ENCODE data around the gene CSE1L. TPM values are rescaled to one million over a fixed set of nuclear protein-coding genes. Genes with fewer than 3 reads are reported as not detected.

CSE1L gene
- total RNA-seq, 1 experiment from 2014 or later = 158 TPM

GRCh38 chr20:49140411-49140810, 94.3 kb downstream of the CSE1L start (continued):
- TF ChIP-seq CTCF (IDR thresholded peaks at IDR 0.05 in 2 of 3, conservative IDR thresholded peaks at IDR 0.05 in 1 of 3; ENCODE audit: borderline replicate concordance in 1 of 3, insufficient read depth in 1 of 3, low read depth in 2 of 3, low read length in 2 of 3) = no peak
- no peak for TF ChIP-seq ELF1 (IDR thresholded peaks at IDR 0.05; ENCODE audit: borderline replicate concordance, low read depth)
- no peak for TF ChIP-seq CBX3 (IDR thresholded peaks at IDR 0.05; ENCODE audit: low read depth)
- no peak for TF ChIP-seq ZBTB33 (IDR thresholded peaks at IDR 0.05; ENCODE audit: extremely low read depth, insufficient replicate concordance, low read length)

GRCh38 chr20:49140834-49141233, 94.7 kb downstream of the CSE1L start:
- intact Hi-C loops (cut with micrococcal nuclease) = no loop called here
- H3K36me3 ChIP-seq (ENCODE audit: control insufficient read depth in 1 of 2, insufficient read depth in 2 of 2, low read length in 2 of 2) = peaks cover 4 to 15% of the 10 kb centered on the region in 2 experiments; a peak in 3 of 4 replicates
- no peak overlapping the region for H3K9ac ChIP-seq (ENCODE audit: low read length)
- POLR2A ChIA-PET = interaction anchor here (0.6 kb wide), 1 partner anchor 78 kb away, joined by 3 read pairs; the partner anchor contains the start of gene DDX27
- H3K27me3 ChIP-seq (ENCODE audit: insufficient read depth, low read length) = no peaks in the 10 kb centered on the region
- H3K4me1 ChIP-seq (ENCODE audit: control insufficient read depth in 1 of 2, insufficient read depth in 2 of 2, low read length in 2 of 2) = no peaks in the 10 kb centered on the region
- no peak overlapping the region for H2AFZ ChIP-seq (ENCODE audit: low read depth, low read length, poor library complexity, severe bottlenecking)
- RAD21 ChIA-PET (ENCODE audit: low non-redundant PET in 1 of 2, low total read pairs in 2 of 2, uncharacterized antibody in 2 of 2, unreplicated experiment in 2 of 2) = no interaction called here
- no peak overlapping the region for H3K4me3 ChIP-seq (replicated peaks in 1 of 2; ENCODE audit: low read depth in 1 of 2, low read length in 2 of 2)
- H3K4me2 ChIP-seq (ENCODE audit: low read length) = no peak overlapping the region
- no peak for ATAC-seq
- no peaks in the 10 kb centered on the region for H3K9me2 ChIP-seq (ENCODE audit: insufficient read depth)
- H3K27ac ChIP-seq (ENCODE audit: low read depth, low read length) = no peak overlapping the region
- DNase-seq (ENCODE audit: low read depth, low spot score) = no peak
- peaks cover 23% of the 10 kb centered on the region for H3K79me2 ChIP-seq (ENCODE audit: insufficient read depth, low read length)
- H4K20me1 ChIP-seq (ENCODE audit: insufficient read depth) = no peaks in the 10 kb centered on the region
- TF ChIP-seq REST (IDR thresholded peaks at IDR 0.05; ENCODE audit: low read depth) = no peak
- no peak for TF ChIP-seq CTCF (IDR thresholded peaks at IDR 0.05 in 2 of 3, conservative IDR thresholded peaks at IDR 0.05 in 1 of 3; ENCODE audit: borderline replicate concordance in 1 of 3, insufficient read depth in 1 of 3, low read depth in 2 of 3, low read length in 2 of 3)
- TF ChIP-seq TCF7L2 (IDR thresholded peaks at IDR 0.05; ENCODE audit: borderline replicate concordance, extremely low read depth, insufficient read depth, insufficient read length) = no peak
- TF ChIP-seq SRF (IDR thresholded peaks at IDR 0.05; ENCODE audit: low read depth) = no peak
- TF ChIP-seq EGR1 (IDR thresholded peaks at IDR 0.05; ENCODE audit: low read depth) = no peak
- no peak for TF ChIP-seq EZH2phosphoT487 (IDR thresholded peaks at IDR 0.05; ENCODE audit: borderline replicate concordance)
- TF ChIP-seq SIN3A (IDR thresholded peaks at IDR 0.05; ENCODE audit: low read depth) = no peak
- no peak for TF ChIP-seq YY1 (IDR thresholded peaks at IDR 0.05; ENCODE audit: extremely low read depth, insufficient replicate concordance, low read depth, low read length)
- no peak for TF ChIP-seq FOSL1 (IDR thresholded peaks at IDR 0.05; ENCODE audit: low read depth)
- TF ChIP-seq ELF1 (IDR thresholded peaks at IDR 0.05; ENCODE audit: borderline replicate concordance, low read depth) = no peak
- TF ChIP-seq RAD21 (IDR thresholded peaks at IDR 0.05; ENCODE audit: low read depth) = no peak
- TF ChIP-seq ZFX (IDR thresholded peaks at IDR 0.05) = no peak
- CTCF ChIA-PET = no interaction called here
- H3K9me3 ChIP-seq (ENCODE audit: control insufficient read depth in 1 of 2, insufficient read depth in 1 of 2, low read depth in 1 of 2, low read length in 2 of 2) = no peaks in the 10 kb centered on the region
- BruUV-seq (replicated peaks) = no TSS peak
